HCT116 (cell line): ENCODE results near the gene SUB1. TPM values are rescaled to one million over a fixed set of nuclear protein-coding genes. Genes with fewer than 3 reads are reported as not detected.

Source experiments
- ATAC-seq: fragments of 200-7000 bp; cut with Tn5 transposase; 2 replicates; pipeline ENCODE4 v1.9.1; 2020; ENCODE audit warnings: mild to moderate bottlenecking, moderate library complexity
- BruUV-seq: library from RNA; stranded (reverse); fragments of 400-500 nt; replicated peaks from 2 replicates; lab custom pipeline; 2021; lab: Mats Ljungman, UMichigan
- CTCF ChIA-PET: fragments of 300-600 bp; sonication (Branson Sonifier 250); formaldehyde crosslinking; loops from one replicate; lab custom pipeline; 2021; ENCODE audit warnings: antibody characterized with exemption; lab: Charles Lee
- POLR2A ChIA-PET: fragments of 300-600, 350-600 bp; sonication (Branson Sonifier 250); formaldehyde crosslinking; loops from one replicate; lab custom pipeline; 2021; ENCODE audit warnings: antibody characterized with exemption; lab: Charles Lee
- RAD21 ChIA-PET, 2 experiments: fragments of 300-600 bp; sonication (Branson Sonifier 250); formaldehyde crosslinking; loops; one replicate each; lab custom pipeline; 2023; ENCODE audit warnings: low total read pairs in 2 of 2; ENCODE audit not compliant: uncharacterized antibody in 2 of 2, unreplicated experiment in 2 of 2, low non-redundant PET in 1 of 2; lab: Charles Lee
- DNase-seq: peaks from one replicate; pipeline ENCODE4 v3.0.0-alpha.2; 2010; ENCODE audit warnings: low read depth, low spot score
- H2AFZ ChIP-seq: fragments of 200-600 bp; shearing (Covaris generic), sonication (generic); 2 replicates; pipeline ENCODE4 v1.6.1; 2017; ENCODE audit warnings: low read depth, mixed run types, mixed read lengths, antibody characterized with exemption, low read length; ENCODE audit not compliant: poor library complexity, severe bottlenecking
- H3K27ac ChIP-seq: 2 replicates; pipeline ENCODE4 v1.5.1; 2012; ENCODE audit warnings: low read depth, low read length
- H3K27me3 ChIP-seq: fragments of 200-600 bp; sonication (generic); 2 replicates; pipeline ENCODE4 v1.6.1; 2016; ENCODE audit warnings: mixed run types, low read length, mixed read lengths; ENCODE audit not compliant: insufficient read depth
- H3K36me3 ChIP-seq, 2 experiments: fragments of 200-500 bp in 1 of 2; fragments of 200-600 bp in 1 of 2; sonication (Bioruptor generic) in 1 of 2; sonication (generic) in 1 of 2; 2 replicates each; pipeline versions ENCODE4 v1.5.1 to v1.6.1; 2014 to 2016; ENCODE audit warnings: low read length in 2 of 2, inconsistent platforms in 1 of 2, mixed read lengths in 1 of 2, mixed run types in 1 of 2; ENCODE audit not compliant: insufficient read depth in 2 of 2, control insufficient read depth in 1 of 2
- H3K4me1 ChIP-seq, 2 experiments: fragments of 200-600 bp in 1 of 2; sonication (generic) in 1 of 2; 2 replicates each; pipeline versions ENCODE4 v1.5.1 to v1.6.1; 2012 to 2017; ENCODE audit warnings: low read length in 2 of 2, inconsistent platforms in 1 of 2, mild to moderate bottlenecking in 1 of 2, mixed read lengths in 1 of 2, mixed run types in 1 of 2, moderate library complexity in 1 of 2; ENCODE audit not compliant: insufficient read depth in 2 of 2, control insufficient read depth in 1 of 2
- H3K4me2 ChIP-seq: fragments of 200-600 bp; sonication (generic); 2 replicates; pipeline ENCODE4 v1.6.1; 2017; ENCODE audit warnings: mixed run types, low read length, mixed read lengths
- H3K4me3 ChIP-seq, 2 experiments: fragments of 200-600 bp in 1 of 2; sonication (generic) in 1 of 2; replicated peaks in 1 of 2; 2 replicates each; pipeline ENCODE4 v1.5.1; 2011 to 2016; ENCODE audit warnings: low read length in 2 of 2, control low read depth in 1 of 2, low read depth in 1 of 2, mild to moderate bottlenecking in 1 of 2, mixed read lengths in 1 of 2, mixed run types in 1 of 2
- H3K79me2 ChIP-seq: fragments of 200-600 bp; sonication (generic); 2 replicates; pipeline ENCODE4 v1.6.1; 2017; ENCODE audit warnings: mild to moderate bottlenecking, mixed run types, low read length, moderate library complexity, mixed read lengths; ENCODE audit not compliant: insufficient read depth
- H3K9ac ChIP-seq: fragments of 200-600 bp; sonication (generic); 2 replicates; pipeline ENCODE4 v1.6.1; 2016; ENCODE audit warnings: low read length, mixed read lengths
- H3K9me2 ChIP-seq: fragments of 200-600 bp; sonication (generic), shearing (Covaris generic); 2 replicates; pipeline ENCODE4 v1.6.1; 2017; ENCODE audit warnings: mixed run types, mild to moderate bottlenecking, moderate library complexity; ENCODE audit not compliant: insufficient read depth
- H3K9me3 ChIP-seq, 2 experiments: fragments of 200-500 bp in 1 of 2; fragments of 200-600 bp in 1 of 2; sonication (Bioruptor generic) in 1 of 2; sonication (generic) in 1 of 2; 2 replicates each; pipeline ENCODE4 v1.6.1; 2014 to 2017; ENCODE audit warnings: low read length in 2 of 2, mixed read lengths in 2 of 2, inconsistent platforms in 1 of 2, low read depth in 1 of 2, mild to moderate bottlenecking in 1 of 2, mixed run types in 1 of 2, moderate library complexity in 1 of 2; ENCODE audit not compliant: control insufficient read depth in 1 of 2, insufficient read depth in 1 of 2
- H4K20me1 ChIP-seq: fragments of 200-600 bp; sonication (generic), shearing (Covaris generic); 2 replicates; pipeline ENCODE4 v1.6.1; 2017; ENCODE audit warnings: mixed run types, mild to moderate bottlenecking, moderate library complexity; ENCODE audit not compliant: insufficient read depth
- ATF3 ChIP-seq: IDR thresholded peaks from 2 replicates; pipeline ENCODE4 v1.6.1; 2012
- CEBPB ChIP-seq: IDR thresholded peaks from 2 replicates; pipeline ENCODE4 v1.6.1; 2012; ENCODE audit warnings: low read depth
- EGR1 ChIP-seq: IDR thresholded peaks from 2 replicates; pipeline ENCODE4 v1.6.1; 2012; ENCODE audit warnings: low read depth
- ELF1 ChIP-seq: IDR thresholded peaks from 2 replicates; pipeline ENCODE4 v1.6.1; 2012; ENCODE audit warnings: low read depth, borderline replicate concordance
- EZH2 ChIP-seq: fragments of 200-600 bp; sonication (generic); IDR thresholded peaks from 2 replicates; pipeline ENCODE4 v1.6.1; 2017; ENCODE audit warnings: antibody characterized with exemption, mixed run types
- EZH2phosphoT487 ChIP-seq: fragments of 200-600 bp; IDR thresholded peaks from 2 replicates; pipeline ENCODE4 v1.6.1; 2018; ENCODE audit warnings: antibody characterized with exemption, borderline replicate concordance
- FOSL1 ChIP-seq: IDR thresholded peaks from 2 replicates; pipeline ENCODE4 v1.6.1; 2012; ENCODE audit warnings: low read depth
- JUND ChIP-seq: IDR thresholded peaks from 2 replicates; pipeline ENCODE4 v1.6.1; 2012
- POLR2A ChIP-seq: IDR thresholded peaks from 2 replicates; pipeline ENCODE4 v1.7.0; 2011; ENCODE audit warnings: borderline replicate concordance; ENCODE audit not compliant: insufficient read depth, insufficient read length; ENCODE audit errors: extremely low read depth
- POLR2AphosphoS5 ChIP-seq: IDR thresholded peaks from 2 replicates; pipeline ENCODE4 v1.6.1; 2011; ENCODE audit warnings: mild to moderate bottlenecking, low read depth, low read length, moderate library complexity
- REST ChIP-seq: IDR thresholded peaks from 2 replicates; pipeline ENCODE4 v1.6.1; 2012; ENCODE audit warnings: low read depth
- SIN3A ChIP-seq: IDR thresholded peaks from 2 replicates; pipeline ENCODE4 v1.6.1; 2012; ENCODE audit warnings: low read depth
- SRF ChIP-seq: IDR thresholded peaks from 2 replicates; pipeline ENCODE4 v1.6.1; 2012; ENCODE audit warnings: low read depth
- TCF7L2 ChIP-seq: IDR thresholded peaks from 2 replicates; pipeline ENCODE4 v1.7.0; 2011; ENCODE audit warnings: borderline replicate concordance, inconsistent platforms; ENCODE audit not compliant: insufficient read depth, insufficient read length; ENCODE audit errors: extremely low read depth
- YY1 ChIP-seq: IDR thresholded peaks from 2 replicates; pipeline ENCODE4 v1.6.1; 2011; ENCODE audit warnings: low read length, low read depth, moderate library complexity, mild to moderate bottlenecking; ENCODE audit not compliant: insufficient replicate concordance; ENCODE audit errors: extremely low read depth
- ZBTB33 ChIP-seq: IDR thresholded peaks from 2 replicates; pipeline ENCODE4 v1.6.1; 2011; ENCODE audit warnings: mild to moderate bottlenecking, low read length, moderate library complexity; ENCODE audit not compliant: insufficient replicate concordance; ENCODE audit errors: extremely low read depth
- ZFX ChIP-seq: fragments of 450-650 bp; IDR thresholded peaks from 2 replicates; pipeline ENCODE4 v1.6.1; 2017
- ZNF274 ChIP-seq: fragments of 200-500 bp; sonication (Bioruptor generic); IDR thresholded peaks from 2 replicates; pipeline ENCODE4 v1.6.1; 2014; ENCODE audit warnings: mild to moderate bottlenecking, low read depth, low read length, inconsistent platforms
- intact Hi-C: fragments of 100-400 bp; cut with micrococcal nuclease; formaldehyde crosslinking; loops from 2 replicates; pipeline ENCODE4 v1.10.0; 2022
- total RNA-seq: library from RNA; stranded (reverse); gene quantifications from one replicate; pipeline ENCODE4 v1.2.1, GENCODE V29; 2021; ENCODE audit not compliant: unreplicated experiment

Gene SUB1
- total RNA-seq, 1 experiment from 2014 or later: 216 TPM

GRCh38 chr5:32600054-32600622 lies 14.8 kb downstream of the SUB1 start:
- ChIA-PET CTCF (interaction anchor here (0.9 to 1.8 kb wide), 3 partner anchors 10 to 111 kb away, joined by 3 to 11 read pairs (median 8); no protein-coding TSS in a partner anchor), RAD21 (no interaction called here), POLR2A (interaction anchor here (1.2 kb wide), 1 partner anchor 10 kb away, joined by 4 read pairs; no protein-coding TSS in a partner anchor)
- Histone ChIP-seq H3K4me3 (no peak overlapping the region), H4K20me1 (peaks cover 30% of the 10 kb centered on the region), H3K4me1 (peaks cover 2 to 12% of the 10 kb centered on the region in 2 experiments; a peak in 2 of 4 replicates), H2AFZ (no peak overlapping the region), H3K27me3 (no peaks in the 10 kb centered on the region), H3K9me3 (no peaks in the 10 kb centered on the region), H3K9me2 (no peaks in the 10 kb centered on the region), H3K27ac (no peak overlapping the region), H3K79me2 (peaks cover 73% of the 10 kb centered on the region), H3K36me3 (peaks cover 51 to 52% of the 10 kb centered on the region in 2 experiments), H3K9ac (no peak overlapping the region), H3K4me2 (no peak overlapping the region)
- DNase-seq (no peak), ATAC-seq (peak; percentile 68; the same call in 1 of the 2 replicates)
- no TSS peak for BruUV-seq
- TF ChIP-seq FOSL1 (no peak), CEBPB (no peak), SRF (no peak), REST (no peak), YY1 (no peak), EZH2 (no peak), ELF1 (no peak), JUND (no peak), POLR2AphosphoS5 (no peak), ZBTB33 (no peak), ATF3 (no peak), ZNF274 (no peak), SIN3A (no peak), ZFX (no peak), EGR1 (no peak), POLR2A (no peak), EZH2phosphoT487 (no peak), TCF7L2 (no peak)
- intact Hi-C loops: no loop called here
